ENCODE measurements around the gene AKR7A2. TPM values are rescaled to one million over a fixed set of nuclear protein-coding genes. Genes with fewer than 3 reads are reported as not detected.

Gene AKR7A2
- total RNA-seq, 1 donor from 2014 or later, result 63.8 TPM

DNA sequence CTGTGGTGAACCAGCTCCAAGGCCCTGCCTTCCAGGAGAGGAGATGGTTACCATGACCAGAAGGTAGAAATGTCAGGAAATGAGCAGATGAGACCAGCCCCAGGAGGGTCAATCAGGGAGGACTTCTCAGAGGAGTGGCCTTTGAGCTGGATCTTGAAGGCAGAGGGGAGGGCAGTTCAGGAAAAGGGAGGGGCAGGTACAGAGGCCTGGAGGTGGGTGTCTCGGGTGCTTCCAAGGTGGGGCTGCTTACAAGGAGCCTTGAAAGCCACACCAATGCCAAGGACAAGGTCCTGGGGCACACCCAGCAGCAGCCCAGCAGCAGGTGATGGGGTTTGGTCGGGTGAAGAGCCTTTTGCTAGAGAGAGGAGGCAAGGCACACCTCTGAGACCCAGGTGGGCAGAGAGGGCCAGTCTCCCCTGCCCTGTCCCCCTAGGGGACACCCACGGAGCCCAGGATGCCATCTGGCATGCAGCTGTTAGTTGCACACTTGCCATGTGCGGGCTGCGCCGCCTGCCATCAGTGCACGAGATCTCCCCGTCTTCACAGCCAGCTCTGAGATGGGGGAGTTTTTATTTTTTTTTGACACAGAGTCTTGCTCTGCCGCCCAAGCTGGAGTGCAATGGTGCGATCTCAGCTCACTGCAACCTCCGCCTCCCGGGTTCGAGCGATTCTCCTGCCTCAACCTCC is 18.6 kb upstream of the AKR7A2 start:
- Histone ChIP-seq H3K9me3 (no peaks in the 10 kb centered on the region), H3K4me3 (no peak overlapping the region), H3K4me1 (no peaks in the 10 kb centered on the region), H3K36me3 (peaks cover 0 to 24% of the 10 kb centered on the region in 2 donors), H3K27ac (no peak overlapping the region), H3K27me3 (no peaks in the 10 kb centered on the region)
- no peak for DNase-seq (ENCODE audit: extremely low spot score in 2 of 2)
- TF ChIP-seq CTCF (IDR thresholded peaks at IDR 0.05), result no peak
- TF ChIP-seq POLR2A (IDR thresholded peaks at IDR 0.05), result no peak
- TF ChIP-seq POLR2AphosphoS5 (IDR thresholded peaks at IDR 0.05; ENCODE audit: insufficient read depth in 1 of 2, low read depth in 1 of 2), result no peak
- intact Hi-C loops (cut with DNase I), result no loop called here

GRCh38 chr1:19329611-19330010 is 17.7 kb upstream of the AKR7A2 start:
- no peak for DNase-seq (ENCODE audit: extremely low spot score in 2 of 2)
- Histone ChIP-seq H3K36me3 (peaks cover 0 to 34% of the 10 kb centered on the region in 2 donors), H3K4me3 (no peak overlapping the region), H3K27me3 (no peaks in the 10 kb centered on the region), H3K9me3 (no peaks in the 10 kb centered on the region), H3K27ac (no peak overlapping the region), H3K4me1 (no peaks in the 10 kb centered on the region)
- intact Hi-C loops (cut with DNase I), result no loop called here
- TF ChIP-seq POLR2AphosphoS5 (IDR thresholded peaks at IDR 0.05; ENCODE audit: insufficient read depth in 1 of 2, low read depth in 1 of 2) (no peak), CTCF (IDR thresholded peaks at IDR 0.05) (no peak), POLR2A (IDR thresholded peaks at IDR 0.05) (no peak)

GRCh38 chr1:19329188-19329587 is 17.2 kb upstream of the AKR7A2 start:
- intact Hi-C loops (cut with DNase I), result no loop called here
- Histone ChIP-seq H3K27ac (no peak overlapping the region), H3K36me3 (peaks cover 0 to 38% of the 10 kb centered on the region in 2 donors), H3K4me3 (no peak overlapping the region), H3K9me3 (no peaks in the 10 kb centered on the region), H3K27me3 (no peaks in the 10 kb centered on the region), H3K4me1 (no peaks in the 10 kb centered on the region)
- no peak for DNase-seq (ENCODE audit: extremely low spot score in 2 of 2)
- TF ChIP-seq POLR2AphosphoS5 (IDR thresholded peaks at IDR 0.05; ENCODE audit: insufficient read depth in 1 of 2, low read depth in 1 of 2) (no peak), POLR2A (IDR thresholded peaks at IDR 0.05) (no peak), CTCF (IDR thresholded peaks at IDR 0.05) (no peak)

DNA sequence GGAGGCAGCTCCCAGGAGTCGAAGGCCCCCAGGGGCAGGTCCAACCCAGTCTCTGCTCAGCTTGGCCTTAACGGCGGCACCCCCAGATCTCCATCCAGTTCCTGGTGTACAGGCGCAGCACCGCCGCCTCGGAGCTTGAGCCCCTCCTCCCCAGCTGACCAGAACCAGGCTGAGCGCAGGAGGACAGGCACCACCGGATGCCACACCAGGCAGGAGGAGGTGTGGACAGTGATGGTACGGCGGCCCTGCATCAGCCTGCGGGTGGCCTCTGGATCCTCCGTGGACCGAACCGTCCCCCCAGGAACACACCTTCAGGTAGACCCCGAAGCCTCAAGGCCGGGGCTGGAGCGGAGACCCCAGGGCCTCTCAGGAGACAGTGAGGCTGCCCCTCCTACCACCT is 16.5 kb upstream of the AKR7A2 start:
- TF ChIP-seq CTCF (IDR thresholded peaks at IDR 0.05), result no peak

DNA sequence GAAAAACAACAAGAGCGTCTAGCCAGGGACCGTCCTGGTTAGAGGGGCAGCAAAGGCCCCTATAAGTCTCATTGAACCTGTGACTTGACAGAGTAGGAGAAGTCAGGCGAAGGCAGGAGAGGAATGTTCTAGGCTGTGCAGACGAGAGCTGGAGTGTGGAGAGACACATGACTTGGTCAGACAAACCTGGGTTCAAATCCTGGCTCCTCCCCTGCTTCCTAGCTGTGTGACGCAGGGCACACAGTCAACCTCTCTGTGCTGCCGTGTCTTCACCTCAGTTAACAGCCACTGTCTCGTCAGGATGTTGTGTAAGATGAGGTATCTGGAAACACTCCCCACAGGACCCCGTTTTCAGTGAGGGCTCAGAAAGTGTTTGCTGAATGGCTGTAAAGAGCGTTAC is 15.8 kb upstream of the AKR7A2 start:
- intact Hi-C loops (cut with DNase I), result no loop called here
- DNase-seq (ENCODE audit: extremely low spot score in 2 of 2), result no peak
- no peak overlapping the region for H3K4me3 ChIP-seq
- H3K27ac ChIP-seq, result no peak overlapping the region
- TF ChIP-seq POLR2A (IDR thresholded peaks at IDR 0.05) (no peak), CTCF (IDR thresholded peaks at IDR 0.05) (no peak), POLR2AphosphoS5 (IDR thresholded peaks at IDR 0.05; ENCODE audit: insufficient read depth in 1 of 2, low read depth in 1 of 2) (no peak)
- no peaks in the 10 kb centered on the region for H3K27me3 ChIP-seq
- peaks cover 0 to 43% of the 10 kb centered on the region in 2 donors for H3K36me3 ChIP-seq
- no peaks in the 10 kb centered on the region for H3K4me1 ChIP-seq
- H3K9me3 ChIP-seq, result no peaks in the 10 kb centered on the region

More for the DNA sequence above, 16.5 kb upstream of the AKR7A2 start:
- Histone ChIP-seq H3K9me3 (no peaks in the 10 kb centered on the region), H3K4me1 (no peaks in the 10 kb centered on the region), H3K4me3 (no peak overlapping the region), H3K27me3 (no peaks in the 10 kb centered on the region), H3K27ac (no peak overlapping the region), H3K36me3 (peaks cover 0 to 43% of the 10 kb centered on the region in 2 donors)
- intact Hi-C loops (cut with DNase I), result no loop called here
- DNase-seq (ENCODE audit: extremely low spot score in 2 of 2), result no peak

Measured in vagina (tissue), 2 donors.